Endothelial cell of umbilical vein (primary cell): ENCODE measurements around the gene CREM. TPM values are rescaled to one million over a fixed set of nuclear protein-coding genes. Genes with fewer than 3 reads are reported as not detected.

Experiments
- BruUV-seq: library from RNA; stranded (reverse); fragments of 400-500 nt; replicated peaks from 2 replicates; lab custom pipeline; 2021; lab: Mats Ljungman, UMichigan
- CTCF ChIA-PET: fragments of 300-600, 350-600 bp; sonication (Branson Sonifier 250); formaldehyde crosslinking; loops from one replicate; lab custom pipeline; 2021; ENCODE audit warnings: antibody characterized with exemption, inconsistent platforms; lab: Charles Lee
- POLR2A ChIA-PET: fragments of 300-600, 350-600 bp; sonication (Branson Sonifier 250); formaldehyde crosslinking; loops from one replicate; lab custom pipeline; 2021; ENCODE audit warnings: antibody characterized with exemption, inconsistent platforms; lab: Charles Lee
- DNase-seq: peaks from one replicate; pipeline ENCODE4 v3.0.0-alpha.2; 2011; ENCODE audit warnings: low read depth, low spot score
- FAIRE-seq: peaks from 2 replicates; lab custom pipeline; 2011; peaks lifted over from hg19 to GRCh38; lab: Jason Lieb, UNC
- H2AFZ ChIP-seq: 2 replicates; pipeline ENCODE4 v1.6.0; 2012; ENCODE audit warnings: low read depth, low read length, control low read depth, inconsistent platforms
- H3K27ac ChIP-seq: 2 replicates; pipeline ENCODE4 v1.5.1; 2011; ENCODE audit warnings: low read depth, mild to moderate bottlenecking, control low read depth, low read length, moderate library complexity; ENCODE audit not compliant: insufficient read depth
- H3K27me3 ChIP-seq, 2 experiments: 2 replicates each; pipeline versions ENCODE4 v1.6.0 to v1.6.1; 2011; ENCODE audit warnings: low read length in 2 of 2, mixed read lengths in 1 of 2; ENCODE audit not compliant: control insufficient read depth in 2 of 2, insufficient read depth in 2 of 2
- H3K36me3 ChIP-seq, 2 experiments: 2 replicates in 1 of 2; 3 replicates in 1 of 2; pipeline ENCODE4 v1.5.1; 2011; ENCODE audit warnings: low read length in 2 of 2, mild to moderate bottlenecking in 1 of 2, moderate library complexity in 1 of 2; ENCODE audit not compliant: control insufficient read depth in 2 of 2, insufficient read depth in 2 of 2; ENCODE audit errors: extremely low read depth in 1 of 2
- H3K4me1 ChIP-seq: 3 replicates; pipeline ENCODE4 v1.5.1; 2011; ENCODE audit warnings: mild to moderate bottlenecking, low read length; ENCODE audit not compliant: control insufficient read depth, insufficient read depth; ENCODE audit errors: extremely low read depth
- H3K4me2 ChIP-seq: 2 replicates; pipeline ENCODE4 v1.6.1; 2011; ENCODE audit warnings: low read length, control low read depth, mixed read lengths; ENCODE audit not compliant: insufficient read depth
- H3K4me3 ChIP-seq, 3 experiments: fragments of 200-600 bp in 1 of 3; sonication (generic), shearing (Covaris generic) in 1 of 3; replicated peaks in 1 of 3; 2 replicates each; pipeline ENCODE4 v1.5.1; 2011 to 2016; ENCODE audit warnings: control low read depth in 3 of 3, low read length in 3 of 3, mild to moderate bottlenecking in 2 of 3, inconsistent platforms in 1 of 3, low read depth in 1 of 3, moderate library complexity in 1 of 3; ENCODE audit not compliant: insufficient read depth in 1 of 3
- H3K79me2 ChIP-seq: 2 replicates; pipeline ENCODE4 v1.6.0; 2012; ENCODE audit warnings: low read length, inconsistent platforms; ENCODE audit not compliant: control insufficient read depth, insufficient read depth
- H3K9ac ChIP-seq: replicated peaks from 2 replicates; pipeline ENCODE3; 2011; ENCODE audit warnings: low read length, control low read depth; ENCODE audit not compliant: insufficient read depth; ENCODE audit errors: extremely low read depth
- H3K9me1 ChIP-seq: replicated peaks from 3 replicates; pipeline ENCODE4 v1.6.0; 2011; ENCODE audit warnings: mild to moderate bottlenecking, low read length; ENCODE audit not compliant: control insufficient read depth, insufficient read depth; ENCODE audit errors: extremely low read depth
- H3K9me3 ChIP-seq: replicated peaks from 2 replicates; pipeline ENCODE4 v1.5.1; 2012; ENCODE audit warnings: low read length, inconsistent platforms; ENCODE audit not compliant: control insufficient read depth, insufficient read depth
- H4K20me1 ChIP-seq: replicated peaks from 2 replicates; pipeline ENCODE3; 2011; ENCODE audit warnings: mild to moderate bottlenecking, low read length; ENCODE audit not compliant: control insufficient read depth, insufficient read depth; ENCODE audit errors: extremely low read depth
- EZH2 ChIP-seq: IDR thresholded peaks from 2 replicates; pipeline ENCODE4 v1.6.1; 2012; ENCODE audit warnings: borderline replicate concordance, low read depth, mild to moderate bottlenecking, moderate library complexity, low read length, inconsistent platforms; ENCODE audit not compliant: severe bottlenecking
- FOS ChIP-seq: IDR thresholded peaks from 2 replicates; pipeline ENCODE4 v1.6.1; 2011; ENCODE audit warnings: mild to moderate bottlenecking, low read length, moderate library complexity, borderline replicate concordance; ENCODE audit not compliant: insufficient read depth
- GATA2 ChIP-seq: IDR thresholded peaks from 2 replicates; pipeline ENCODE4 v1.7.0; 2011; ENCODE audit warnings: low read depth, mild to moderate bottlenecking, moderate library complexity, mixed read lengths, low read length; ENCODE audit not compliant: insufficient read length, insufficient read depth
- JUN ChIP-seq: IDR thresholded peaks from 2 replicates; pipeline ENCODE4 v1.6.1; 2011; ENCODE audit warnings: borderline replicate concordance, low read depth; ENCODE audit not compliant: insufficient read length, insufficient read depth
- MYC ChIP-seq: IDR thresholded peaks from one replicate; pipeline ENCODE4 v1.6.1; 2011; ENCODE audit warnings: mild to moderate bottlenecking, low read depth, low read length
- POLR2A ChIP-seq: IDR thresholded peaks from 2 replicates; pipeline ENCODE4 v1.6.1; 2012; ENCODE audit warnings: low read depth, mild to moderate bottlenecking, control low read depth, low read length
- POLR2AphosphoS5 ChIP-seq: IDR thresholded peaks from 2 replicates; pipeline ENCODE4 v1.6.1; 2012; ENCODE audit warnings: low read depth, mild to moderate bottlenecking, control low read depth, low read length, moderate library complexity; ENCODE audit not compliant: insufficient read depth
- dilution Hi-C: fragments of 300-500 bp; cut with MboI; formaldehyde crosslinking; loops from one replicate; pipeline ENCODE4 v1.15.0; 2019; ENCODE audit warnings: low sequenced_read_pairs; ENCODE audit not compliant: extremely low pct_ligation_motif_present
- intact Hi-C: fragments of 100-400 bp; cut with micrococcal nuclease; formaldehyde crosslinking; loops from one replicate; pipeline ENCODE4 v1.10.0; 2022
- polyA plus RNA-seq, 4 experiments: library from polyadenylated mRNA; depleted of rRNA in 3 of 4; stranded (reverse) in 3 of 4; unstranded in 1 of 4; fragments of >200 nt; gene quantifications; 2 replicates each; pipeline versions ENCODE4 v1.2.1 to v1.2.3, GENCODE V29; 2011 to 2012; ENCODE audit warnings: missing spikeins in 1 of 4
- total RNA-seq: library from RNA; stranded (reverse); gene quantifications from 2 replicates; pipeline ENCODE4 v1.2.3, GENCODE V29; 2021
- TF ChIP-seq, protein P1 (sequence below), 2 donors: IDR thresholded peaks; 1 replicate in 1 of 2; 2 replicates in 1 of 2; pipeline ENCODE4 v1.5.1; 2011; ENCODE audit warnings: low read length in 2 of 2, mild to moderate bottlenecking in 2 of 2, moderate library complexity in 2 of 2, control low read depth in 1 of 2, inconsistent platforms in 1 of 2, low read depth in 1 of 2; ENCODE audit not compliant: insufficient read depth in 1 of 2; ENCODE audit errors: extremely low read depth in 1 of 2
- TF ChIP-seq, protein P2 (sequence below): IDR thresholded peaks from 2 replicates; pipeline ENCODE4 v1.6.1; 2011; ENCODE audit not compliant: insufficient read depth, insufficient read length

CREM gene
- total and polyA plus RNA-seq, 2 donors (not counting 3 experiments of a cell fraction or from before 2014, with no cell fraction given), result 35.5 to 39.8 TPM

DNA sequence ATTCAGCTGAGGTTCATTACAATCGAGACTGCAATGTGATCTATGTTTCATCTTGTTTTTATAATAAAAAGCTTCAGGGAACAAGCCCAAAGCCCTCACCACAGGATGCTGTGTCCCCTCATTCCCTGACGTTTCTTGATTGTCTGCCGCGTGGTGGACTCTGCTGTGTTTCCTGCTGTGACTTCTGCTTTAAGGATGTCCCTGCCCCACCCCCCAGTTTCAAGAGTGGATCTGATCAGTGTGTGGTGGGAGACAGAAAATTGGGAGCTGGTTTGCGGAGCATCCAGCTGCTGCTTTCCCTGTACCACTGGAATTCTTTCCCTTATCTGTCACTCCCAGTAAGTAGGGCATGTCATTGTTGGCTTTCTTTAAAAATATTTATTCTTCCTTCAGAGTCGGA is 86.2 kb downstream of the CREM start:
- BruUV-seq, result no TSS peak
- CTCF ChIA-PET, result interaction anchor here (2.1 kb wide), 1 partner anchor 17 kb away, joined by 9 read pairs; no protein-coding TSS in a partner anchor
- no peak overlapping the region for H3K4me3 ChIP-seq
- dilution Hi-C loops (loop anchor here (25.0 kb wide), 1 partner anchor 101 kb away; no protein-coding TSS in a partner anchor), intact Hi-C loops (loop anchor here (10.0 kb wide), 1 partner anchor 398 kb away; the partner anchor contains the start of gene PARD3)
- no peak overlapping the region for H3K9ac ChIP-seq
- no peak for TF ChIP-seq GATA2
- TF ChIP-seq FOS, result no peak
- TF ChIP-seq POLR2AphosphoS5, result no peak
- TF ChIP-seq, protein P1, sequence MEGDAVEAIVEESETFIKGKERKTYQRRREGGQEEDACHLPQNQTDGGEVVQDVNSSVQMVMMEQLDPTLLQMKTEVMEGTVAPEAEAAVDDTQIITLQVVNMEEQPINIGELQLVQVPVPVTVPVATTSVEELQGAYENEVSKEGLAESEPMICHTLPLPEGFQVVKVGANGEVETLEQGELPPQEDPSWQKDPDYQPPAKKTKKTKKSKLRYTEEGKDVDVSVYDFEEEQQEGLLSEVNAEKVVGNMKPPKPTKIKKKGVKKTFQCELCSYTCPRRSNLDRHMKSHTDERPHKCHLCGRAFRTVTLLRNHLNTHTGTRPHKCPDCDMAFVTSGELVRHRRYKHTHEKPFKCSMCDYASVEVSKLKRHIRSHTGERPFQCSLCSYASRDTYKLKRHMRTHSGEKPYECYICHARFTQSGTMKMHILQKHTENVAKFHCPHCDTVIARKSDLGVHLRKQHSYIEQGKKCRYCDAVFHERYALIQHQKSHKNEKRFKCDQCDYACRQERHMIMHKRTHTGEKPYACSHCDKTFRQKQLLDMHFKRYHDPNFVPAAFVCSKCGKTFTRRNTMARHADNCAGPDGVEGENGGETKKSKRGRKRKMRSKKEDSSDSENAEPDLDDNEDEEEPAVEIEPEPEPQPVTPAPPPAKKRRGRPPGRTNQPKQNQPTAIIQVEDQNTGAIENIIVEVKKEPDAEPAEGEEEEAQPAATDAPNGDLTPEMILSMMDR (IDR thresholded peaks at IDR 0.05; ENCODE audit: extremely low read depth in 1 of 2, insufficient read depth in 1 of 2, low read depth in 1 of 2, low read length in 2 of 2), result no peak
- no peak for TF ChIP-seq EZH2
- no peak for TF ChIP-seq JUN
- TF ChIP-seq POLR2A, result no peak
- TF ChIP-seq, protein P2, sequence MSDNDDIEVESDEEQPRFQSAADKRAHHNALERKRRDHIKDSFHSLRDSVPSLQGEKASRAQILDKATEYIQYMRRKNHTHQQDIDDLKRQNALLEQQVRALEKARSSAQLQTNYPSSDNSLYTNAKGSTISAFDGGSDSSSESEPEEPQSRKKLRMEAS, result no peak
- TF ChIP-seq MYC, result no peak
- H3K79me2 ChIP-seq, result no peaks in the 10 kb centered on the region
- FAIRE-seq (no peak), DNase-seq (no peak)
- no peaks in the 10 kb centered on the region for H3K27me3 ChIP-seq
- no peak overlapping the region for H3K4me2 ChIP-seq
- POLR2A ChIA-PET, result no interaction called here
- H3K4me1 ChIP-seq, result no peaks in the 10 kb centered on the region
- no peaks in the 10 kb centered on the region for H3K9me3 ChIP-seq
- H4K20me1 ChIP-seq, result no peaks in the 10 kb centered on the region
- H2AFZ ChIP-seq, result no peak overlapping the region
- no peaks in the 10 kb centered on the region for H3K9me1 ChIP-seq
- peaks cover 0 to 5% of the 10 kb centered on the region in 2 experiments for H3K36me3 ChIP-seq
- no peak overlapping the region for H3K27ac ChIP-seq
